HCT116 (cell line): ENCODE measurements around the gene HTR3A. TPM values are rescaled to one million over a fixed set of nuclear protein-coding genes. Genes with fewer than 3 reads are reported as not detected.

Source experiments
- ATAC-seq: fragments of 200-7000 bp; cut with Tn5 transposase; 2 replicates; pipeline ENCODE4 v1.9.1; 2020; ENCODE audit warnings: mild to moderate bottlenecking, moderate library complexity
- BruUV-seq: library from RNA; stranded (reverse); fragments of 400-500 nt; replicated peaks from 2 replicates; lab custom pipeline; 2021; lab: Mats Ljungman, UMichigan
- CTCF ChIA-PET: fragments of 300-600 bp; sonication (Branson Sonifier 250); formaldehyde crosslinking; loops from one replicate; lab custom pipeline; 2021; ENCODE audit warnings: antibody characterized with exemption; lab: Charles Lee
- POLR2A ChIA-PET: fragments of 300-600, 350-600 bp; sonication (Branson Sonifier 250); formaldehyde crosslinking; loops from one replicate; lab custom pipeline; 2021; ENCODE audit warnings: antibody characterized with exemption; lab: Charles Lee
- RAD21 ChIA-PET, 2 experiments: fragments of 300-600 bp; sonication (Branson Sonifier 250); formaldehyde crosslinking; loops; one replicate each; lab custom pipeline; 2023; ENCODE audit warnings: low total read pairs in 2 of 2; ENCODE audit not compliant: uncharacterized antibody in 2 of 2, unreplicated experiment in 2 of 2, low non-redundant PET in 1 of 2; lab: Charles Lee
- DNase-seq: peaks from one replicate; pipeline ENCODE4 v3.0.0-alpha.2; 2010; ENCODE audit warnings: low read depth, low spot score
- H2AFZ ChIP-seq: fragments of 200-600 bp; shearing (Covaris generic), sonication (generic); 2 replicates; pipeline ENCODE4 v1.6.1; 2017; ENCODE audit warnings: low read depth, mixed run types, mixed read lengths, antibody characterized with exemption, low read length; ENCODE audit not compliant: poor library complexity, severe bottlenecking
- H3K27ac ChIP-seq: 2 replicates; pipeline ENCODE4 v1.5.1; 2012; ENCODE audit warnings: low read depth, low read length
- H3K27me3 ChIP-seq: fragments of 200-600 bp; sonication (generic); 2 replicates; pipeline ENCODE4 v1.6.1; 2016; ENCODE audit warnings: mixed run types, low read length, mixed read lengths; ENCODE audit not compliant: insufficient read depth
- H3K36me3 ChIP-seq, 2 experiments: fragments of 200-500 bp in 1 of 2; fragments of 200-600 bp in 1 of 2; sonication (Bioruptor generic) in 1 of 2; sonication (generic) in 1 of 2; 2 replicates each; pipeline versions ENCODE4 v1.5.1 to v1.6.1; 2014 to 2016; ENCODE audit warnings: low read length in 2 of 2, inconsistent platforms in 1 of 2, mixed read lengths in 1 of 2, mixed run types in 1 of 2; ENCODE audit not compliant: insufficient read depth in 2 of 2, control insufficient read depth in 1 of 2
- H3K4me1 ChIP-seq, 2 experiments: fragments of 200-600 bp in 1 of 2; sonication (generic) in 1 of 2; 2 replicates each; pipeline versions ENCODE4 v1.5.1 to v1.6.1; 2012 to 2017; ENCODE audit warnings: low read length in 2 of 2, inconsistent platforms in 1 of 2, mild to moderate bottlenecking in 1 of 2, mixed read lengths in 1 of 2, mixed run types in 1 of 2, moderate library complexity in 1 of 2; ENCODE audit not compliant: insufficient read depth in 2 of 2, control insufficient read depth in 1 of 2
- H3K4me2 ChIP-seq: fragments of 200-600 bp; sonication (generic); 2 replicates; pipeline ENCODE4 v1.6.1; 2017; ENCODE audit warnings: mixed run types, low read length, mixed read lengths
- H3K4me3 ChIP-seq, 2 experiments: fragments of 200-600 bp in 1 of 2; sonication (generic) in 1 of 2; replicated peaks in 1 of 2; 2 replicates each; pipeline ENCODE4 v1.5.1; 2011 to 2016; ENCODE audit warnings: low read length in 2 of 2, control low read depth in 1 of 2, low read depth in 1 of 2, mild to moderate bottlenecking in 1 of 2, mixed read lengths in 1 of 2, mixed run types in 1 of 2
- H3K79me2 ChIP-seq: fragments of 200-600 bp; sonication (generic); 2 replicates; pipeline ENCODE4 v1.6.1; 2017; ENCODE audit warnings: mild to moderate bottlenecking, mixed run types, low read length, moderate library complexity, mixed read lengths; ENCODE audit not compliant: insufficient read depth
- H3K9ac ChIP-seq: fragments of 200-600 bp; sonication (generic); 2 replicates; pipeline ENCODE4 v1.6.1; 2016; ENCODE audit warnings: low read length, mixed read lengths
- H3K9me2 ChIP-seq: fragments of 200-600 bp; sonication (generic), shearing (Covaris generic); 2 replicates; pipeline ENCODE4 v1.6.1; 2017; ENCODE audit warnings: mixed run types, mild to moderate bottlenecking, moderate library complexity; ENCODE audit not compliant: insufficient read depth
- H3K9me3 ChIP-seq, 2 experiments: fragments of 200-500 bp in 1 of 2; fragments of 200-600 bp in 1 of 2; sonication (Bioruptor generic) in 1 of 2; sonication (generic) in 1 of 2; 2 replicates each; pipeline ENCODE4 v1.6.1; 2014 to 2017; ENCODE audit warnings: low read length in 2 of 2, mixed read lengths in 2 of 2, inconsistent platforms in 1 of 2, low read depth in 1 of 2, mild to moderate bottlenecking in 1 of 2, mixed run types in 1 of 2, moderate library complexity in 1 of 2; ENCODE audit not compliant: control insufficient read depth in 1 of 2, insufficient read depth in 1 of 2
- H4K20me1 ChIP-seq: fragments of 200-600 bp; sonication (generic), shearing (Covaris generic); 2 replicates; pipeline ENCODE4 v1.6.1; 2017; ENCODE audit warnings: mixed run types, mild to moderate bottlenecking, moderate library complexity; ENCODE audit not compliant: insufficient read depth
- CBX3 ChIP-seq: IDR thresholded peaks from 2 replicates; pipeline ENCODE4 v1.6.1; 2012; ENCODE audit warnings: low read depth
- EZH2 ChIP-seq: fragments of 200-600 bp; sonication (generic); IDR thresholded peaks from 2 replicates; pipeline ENCODE4 v1.6.1; 2017; ENCODE audit warnings: antibody characterized with exemption, mixed run types
- RAD21 ChIP-seq: IDR thresholded peaks from 2 replicates; pipeline ENCODE4 v1.6.1; 2012; ENCODE audit warnings: low read depth, mild to moderate bottlenecking
- TCF7L2 ChIP-seq: IDR thresholded peaks from 2 replicates; pipeline ENCODE4 v1.7.0; 2011; ENCODE audit warnings: borderline replicate concordance, inconsistent platforms; ENCODE audit not compliant: insufficient read depth, insufficient read length; ENCODE audit errors: extremely low read depth
- YY1 ChIP-seq: IDR thresholded peaks from 2 replicates; pipeline ENCODE4 v1.6.1; 2011; ENCODE audit warnings: low read length, low read depth, moderate library complexity, mild to moderate bottlenecking; ENCODE audit not compliant: insufficient replicate concordance; ENCODE audit errors: extremely low read depth
- ZFX ChIP-seq: fragments of 450-650 bp; IDR thresholded peaks from 2 replicates; pipeline ENCODE4 v1.6.1; 2017
- intact Hi-C: fragments of 100-400 bp; cut with micrococcal nuclease; formaldehyde crosslinking; loops from 2 replicates; pipeline ENCODE4 v1.10.0; 2022
- total RNA-seq: library from RNA; stranded (reverse); gene quantifications from one replicate; pipeline ENCODE4 v1.2.1, GENCODE V29; 2021; ENCODE audit not compliant: unreplicated experiment
- TF ChIP-seq, protein P1 (sequence below): IDR thresholded peaks from 2 replicates; pipeline ENCODE4 v1.6.1; 2012; ENCODE audit warnings: low read depth
- TF ChIP-seq, protein P2 (sequence below): IDR thresholded peaks from 2 replicates; pipeline ENCODE4 v1.6.1; 2012
- TF ChIP-seq, protein P3 (sequence below), 3 experiments: fragments of 200-600 bp in 1 of 3; sonication (generic) in 1 of 3; IDR thresholded peaks in 2 of 3; conservative IDR thresholded peaks in 1 of 3; 2 replicates each; pipeline ENCODE4 v1.5.1; 2012 to 2017; ENCODE audit warnings: low read depth in 2 of 3, low read length in 2 of 3, antibody characterized with exemption in 1 of 3, borderline replicate concordance in 1 of 3, control low read depth in 1 of 3, mild to moderate bottlenecking in 1 of 3, mixed read lengths in 1 of 3, mixed run types in 1 of 3, moderate library complexity in 1 of 3; ENCODE audit not compliant: insufficient read depth in 1 of 3

Gene HTR3A
- total RNA-seq, 1 experiment from 2014 or later: 0.12 TPM

DNA sequence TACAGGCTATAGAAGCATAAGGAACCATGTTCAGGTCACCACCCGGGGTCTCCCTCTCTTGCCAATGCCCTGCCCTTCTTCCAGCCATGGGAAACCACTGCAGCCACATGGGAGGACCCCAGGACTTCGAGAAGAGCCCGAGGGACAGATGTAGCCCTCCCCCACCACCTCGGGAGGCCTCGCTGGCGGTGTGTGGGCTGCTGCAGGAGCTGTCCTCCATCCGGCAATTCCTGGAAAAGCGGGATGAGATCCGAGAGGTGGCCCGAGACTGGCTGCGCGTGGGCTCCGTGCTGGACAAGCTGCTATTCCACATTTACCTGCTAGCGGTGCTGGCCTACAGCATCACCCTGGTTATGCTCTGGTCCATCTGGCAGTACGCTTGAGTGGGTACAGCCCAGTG lies 14.5 kb downstream of the HTR3A start:
- ChIA-PET RAD21 (no interaction called here), CTCF (no interaction called here), POLR2A (no interaction called here)
- no TSS peak for BruUV-seq
- Histone ChIP-seq H3K9me2 (no peaks in the 10 kb centered on the region), H2AFZ (no peak overlapping the region), H3K27me3 (peaks cover 62% of the 10 kb centered on the region), H3K79me2 (no peaks in the 10 kb centered on the region), H3K4me3 (no peak overlapping the region), H3K9ac (no peak overlapping the region), H3K4me1 (no peaks in the 10 kb centered on the region), H4K20me1 (no peaks in the 10 kb centered on the region), H3K36me3 (no peaks in the 10 kb centered on the region), H3K4me2 (no peak overlapping the region), H3K27ac (no peak overlapping the region), H3K9me3 (no peaks in the 10 kb centered on the region)
- DNase-seq (no peak), ATAC-seq (no peak)
- TF ChIP-seq, protein P1, sequence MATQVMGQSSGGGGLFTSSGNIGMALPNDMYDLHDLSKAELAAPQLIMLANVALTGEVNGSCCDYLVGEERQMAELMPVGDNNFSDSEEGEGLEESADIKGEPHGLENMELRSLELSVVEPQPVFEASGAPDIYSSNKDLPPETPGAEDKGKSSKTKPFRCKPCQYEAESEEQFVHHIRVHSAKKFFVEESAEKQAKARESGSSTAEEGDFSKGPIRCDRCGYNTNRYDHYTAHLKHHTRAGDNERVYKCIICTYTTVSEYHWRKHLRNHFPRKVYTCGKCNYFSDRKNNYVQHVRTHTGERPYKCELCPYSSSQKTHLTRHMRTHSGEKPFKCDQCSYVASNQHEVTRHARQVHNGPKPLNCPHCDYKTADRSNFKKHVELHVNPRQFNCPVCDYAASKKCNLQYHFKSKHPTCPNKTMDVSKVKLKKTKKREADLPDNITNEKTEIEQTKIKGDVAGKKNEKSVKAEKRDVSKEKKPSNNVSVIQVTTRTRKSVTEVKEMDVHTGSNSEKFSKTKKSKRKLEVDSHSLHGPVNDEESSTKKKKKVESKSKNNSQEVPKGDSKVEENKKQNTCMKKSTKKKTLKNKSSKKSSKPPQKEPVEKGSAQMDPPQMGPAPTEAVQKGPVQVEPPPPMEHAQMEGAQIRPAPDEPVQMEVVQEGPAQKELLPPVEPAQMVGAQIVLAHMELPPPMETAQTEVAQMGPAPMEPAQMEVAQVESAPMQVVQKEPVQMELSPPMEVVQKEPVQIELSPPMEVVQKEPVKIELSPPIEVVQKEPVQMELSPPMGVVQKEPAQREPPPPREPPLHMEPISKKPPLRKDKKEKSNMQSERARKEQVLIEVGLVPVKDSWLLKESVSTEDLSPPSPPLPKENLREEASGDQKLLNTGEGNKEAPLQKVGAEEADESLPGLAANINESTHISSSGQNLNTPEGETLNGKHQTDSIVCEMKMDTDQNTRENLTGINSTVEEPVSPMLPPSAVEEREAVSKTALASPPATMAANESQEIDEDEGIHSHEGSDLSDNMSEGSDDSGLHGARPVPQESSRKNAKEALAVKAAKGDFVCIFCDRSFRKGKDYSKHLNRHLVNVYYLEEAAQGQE: no peak
- TF ChIP-seq TCF7L2 (no peak), RAD21 (no peak), CBX3 (no peak), ZFX (no peak), EZH2 (no peak), YY1 (no peak)
- TF ChIP-seq, protein P2, sequence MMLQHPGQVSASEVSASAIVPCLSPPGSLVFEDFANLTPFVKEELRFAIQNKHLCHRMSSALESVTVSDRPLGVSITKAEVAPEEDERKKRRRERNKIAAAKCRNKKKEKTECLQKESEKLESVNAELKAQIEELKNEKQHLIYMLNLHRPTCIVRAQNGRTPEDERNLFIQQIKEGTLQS: no peak
- TF ChIP-seq, protein P3, sequence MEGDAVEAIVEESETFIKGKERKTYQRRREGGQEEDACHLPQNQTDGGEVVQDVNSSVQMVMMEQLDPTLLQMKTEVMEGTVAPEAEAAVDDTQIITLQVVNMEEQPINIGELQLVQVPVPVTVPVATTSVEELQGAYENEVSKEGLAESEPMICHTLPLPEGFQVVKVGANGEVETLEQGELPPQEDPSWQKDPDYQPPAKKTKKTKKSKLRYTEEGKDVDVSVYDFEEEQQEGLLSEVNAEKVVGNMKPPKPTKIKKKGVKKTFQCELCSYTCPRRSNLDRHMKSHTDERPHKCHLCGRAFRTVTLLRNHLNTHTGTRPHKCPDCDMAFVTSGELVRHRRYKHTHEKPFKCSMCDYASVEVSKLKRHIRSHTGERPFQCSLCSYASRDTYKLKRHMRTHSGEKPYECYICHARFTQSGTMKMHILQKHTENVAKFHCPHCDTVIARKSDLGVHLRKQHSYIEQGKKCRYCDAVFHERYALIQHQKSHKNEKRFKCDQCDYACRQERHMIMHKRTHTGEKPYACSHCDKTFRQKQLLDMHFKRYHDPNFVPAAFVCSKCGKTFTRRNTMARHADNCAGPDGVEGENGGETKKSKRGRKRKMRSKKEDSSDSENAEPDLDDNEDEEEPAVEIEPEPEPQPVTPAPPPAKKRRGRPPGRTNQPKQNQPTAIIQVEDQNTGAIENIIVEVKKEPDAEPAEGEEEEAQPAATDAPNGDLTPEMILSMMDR (IDR thresholded peaks at IDR 0.05 in 2 of 3, conservative IDR thresholded peaks at IDR 0.05 in 1 of 3; ENCODE audit: borderline replicate concordance in 1 of 3, insufficient read depth in 1 of 3, low read depth in 2 of 3, low read length in 2 of 3): no peak
- intact Hi-C loops: no loop called here
